CD4-positive, alpha-beta T cell treated with Interleukin-6 at 100 ng/mL for 8 hours (primary cell): ENCODE results near the gene IBTK.
A peak's percentile ranks its signal among the peaks of the same experiment; 100 is the strongest.
"Not testable (repeated sequence)": the region's sequence is repeated elsewhere in the genome, so short reads cannot be mapped to it uniquely, and the experiment has no call there.

Experiments
- DNase-seq: peaks from one replicate; pipeline ENCODE4 v3.0.0-alpha.2; 2020; ENCODE audit warnings: mixed read lengths, low spot score

IBTK gene

GRCh38 chr6:82246802-82247504 lies 591 bp downstream of the IBTK start:
- peak; percentile 21 for DNase-seq

- DNase-seq: no peak
These were observed 1.2 kb downstream of the IBTK start for GRCh38 chr6:82246370-82246769.

- no peak for DNase-seq
These were observed 2.2 kb downstream of the IBTK start for GRCh38 chr6:82245376-82245775.

- no peak for DNase-seq
These were observed 3.7 kb downstream of the IBTK start for GRCh38 chr6:82243884-82244283.

- DNase-seq: no peak
These were observed 7.4 kb downstream of the IBTK start for GRCh38 chr6:82240186-82240585.

- DNase-seq: no peak
These were observed 7.9 kb downstream of the IBTK start for GRCh38 chr6:82239597-82239996.

GRCh38 chr6:82237013-82237412 lies 10.5 kb downstream of the IBTK start:
- no peak for DNase-seq

GRCh38 chr6:82227770-82228169 lies 19.8 kb downstream of the IBTK start:
- DNase-seq: no peak

GRCh38 chr6:82220167-82220566 lies 27.4 kb downstream of the IBTK start:
- DNase-seq: no peak

GRCh38 chr6:82217018-82217586 lies 30.4 kb downstream of the IBTK start:
- DNase-seq: no peak

- no peak for DNase-seq
These were observed 31.0 kb downstream of the IBTK start for GRCh38 chr6:82216549-82216948.

GRCh38 chr6:82211326-82211725 lies 36.2 kb downstream of the IBTK start:
- no peak for DNase-seq

- no peak for DNase-seq
These were observed 38.6 kb downstream of the IBTK start for GRCh38 chr6:82208913-82209312.

- DNase-seq: no peak
These were observed 41.6 kb downstream of the IBTK start for GRCh38 chr6:82205930-82206392.

- DNase-seq: no peak
These were observed 43.5 kb downstream of the IBTK start for GRCh38 chr6:82204020-82204419.

GRCh38 chr6:82197784-82198183 lies 49.8 kb downstream of the IBTK start:
- no peak for DNase-seq

GRCh38 chr6:82197245-82197644 lies 50.3 kb downstream of the IBTK start:
- DNase-seq: not testable (repeated sequence)

- no peak for DNase-seq
These were observed 51.4 kb downstream of the IBTK start for GRCh38 chr6:82196161-82196560.

- DNase-seq: no peak
These were observed 51.9 kb downstream of the IBTK start for GRCh38 chr6:82195619-82196018.

GRCh38 chr6:82185948-82186535 lies 61.5 kb downstream of the IBTK start:
- DNase-seq: no peak

- DNase-seq: no peak
These were observed 63.8 kb downstream of the IBTK start for GRCh38 chr6:82183642-82184282.

- no peak for DNase-seq
These were observed 64.8 kb downstream of the IBTK start for GRCh38 chr6:82182756-82183155.

GRCh38 chr6:82179415-82179814 lies 68.1 kb downstream of the IBTK start:
- no peak for DNase-seq
